Measurements from ENCODE around the gene SMYD3.

DNA sequence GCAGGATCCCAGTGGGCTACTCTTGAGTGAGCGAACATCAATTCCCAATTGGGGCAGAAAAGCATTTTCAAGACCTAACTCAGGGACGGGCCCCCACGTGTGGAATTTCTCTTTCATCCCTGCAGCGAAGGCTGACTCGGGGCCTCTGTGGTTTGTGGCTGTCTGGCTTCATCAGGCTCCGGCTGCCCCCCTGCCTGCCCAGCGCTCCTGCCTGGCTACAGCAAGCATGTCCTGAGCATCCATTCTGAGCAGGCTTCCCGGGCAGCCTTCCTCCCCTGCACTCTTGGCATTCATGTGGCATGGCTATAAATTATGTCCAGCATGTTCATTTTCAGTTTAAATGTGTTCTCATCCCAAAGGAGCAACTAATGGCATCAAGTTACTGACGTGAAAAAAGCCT is 764.2 kb downstream of the SMYD3 start:
- TF ChIP-seq EZH2 (IDR thresholded peaks at IDR 0.05; ENCODE audit: borderline replicate concordance) = no peak
- TF ChIP-seq, protein P1, sequence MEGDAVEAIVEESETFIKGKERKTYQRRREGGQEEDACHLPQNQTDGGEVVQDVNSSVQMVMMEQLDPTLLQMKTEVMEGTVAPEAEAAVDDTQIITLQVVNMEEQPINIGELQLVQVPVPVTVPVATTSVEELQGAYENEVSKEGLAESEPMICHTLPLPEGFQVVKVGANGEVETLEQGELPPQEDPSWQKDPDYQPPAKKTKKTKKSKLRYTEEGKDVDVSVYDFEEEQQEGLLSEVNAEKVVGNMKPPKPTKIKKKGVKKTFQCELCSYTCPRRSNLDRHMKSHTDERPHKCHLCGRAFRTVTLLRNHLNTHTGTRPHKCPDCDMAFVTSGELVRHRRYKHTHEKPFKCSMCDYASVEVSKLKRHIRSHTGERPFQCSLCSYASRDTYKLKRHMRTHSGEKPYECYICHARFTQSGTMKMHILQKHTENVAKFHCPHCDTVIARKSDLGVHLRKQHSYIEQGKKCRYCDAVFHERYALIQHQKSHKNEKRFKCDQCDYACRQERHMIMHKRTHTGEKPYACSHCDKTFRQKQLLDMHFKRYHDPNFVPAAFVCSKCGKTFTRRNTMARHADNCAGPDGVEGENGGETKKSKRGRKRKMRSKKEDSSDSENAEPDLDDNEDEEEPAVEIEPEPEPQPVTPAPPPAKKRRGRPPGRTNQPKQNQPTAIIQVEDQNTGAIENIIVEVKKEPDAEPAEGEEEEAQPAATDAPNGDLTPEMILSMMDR (IDR thresholded peaks at IDR 0.05; ENCODE audit: poor library complexity) = no peak

Data from hepatocyte (in vitro differentiated cells).